ENCODE data around the gene INPP4B.
"Not testable (repeated sequence)": the region's sequence is repeated elsewhere in the genome, so short reads cannot be mapped to it uniquely, and the experiment has no call there.

INPP4B gene

DNA sequence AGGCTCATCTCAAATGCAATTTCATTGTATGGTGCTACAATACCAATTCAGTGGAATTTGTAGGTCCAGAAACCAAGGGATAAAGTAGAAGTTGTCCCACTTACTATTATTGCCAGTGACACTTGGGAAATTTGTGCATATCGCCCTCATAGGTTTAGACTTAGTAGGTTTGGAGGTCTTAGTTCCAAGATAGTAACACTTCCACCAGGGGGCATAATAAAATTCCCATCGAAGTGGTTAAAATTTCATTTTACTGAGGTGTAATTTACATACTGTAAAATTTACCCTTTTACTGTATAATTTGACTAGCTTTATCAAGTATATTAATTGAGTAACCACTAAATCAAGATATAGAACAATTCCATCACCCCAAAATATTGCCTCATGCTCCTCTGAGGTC lies 174.6 kb downstream of the INPP4B start:
- no peak for DNase-seq

- DNase-seq: no peak
These were observed 182.3 kb downstream of the INPP4B start for GRCh38 chr4:142663828-142664227.

- DNase-seq: no peak
These were observed 185.4 kb downstream of the INPP4B start for GRCh38 chr4:142660728-142661127.

DNA sequence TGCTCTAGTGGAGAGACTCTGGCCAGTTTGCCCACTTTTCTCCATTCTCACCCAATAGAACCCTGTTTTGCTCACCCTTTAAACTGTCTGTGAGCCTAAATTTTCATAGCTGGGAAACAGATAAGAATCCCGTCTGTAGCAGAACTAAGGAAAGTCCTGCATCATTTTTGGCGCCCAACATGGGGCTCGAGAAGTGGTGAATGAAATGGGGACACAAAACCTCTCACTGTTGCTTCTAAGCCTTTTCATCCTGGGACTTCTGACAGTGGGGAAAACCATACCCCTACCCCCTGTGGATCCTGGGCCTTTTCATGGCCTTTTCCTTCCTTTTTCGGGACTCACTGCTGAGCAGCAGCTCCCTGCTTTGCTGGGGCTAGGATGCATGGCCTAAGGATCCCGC lies 189.9 kb downstream of the INPP4B start:
- no peak for DNase-seq

DNA sequence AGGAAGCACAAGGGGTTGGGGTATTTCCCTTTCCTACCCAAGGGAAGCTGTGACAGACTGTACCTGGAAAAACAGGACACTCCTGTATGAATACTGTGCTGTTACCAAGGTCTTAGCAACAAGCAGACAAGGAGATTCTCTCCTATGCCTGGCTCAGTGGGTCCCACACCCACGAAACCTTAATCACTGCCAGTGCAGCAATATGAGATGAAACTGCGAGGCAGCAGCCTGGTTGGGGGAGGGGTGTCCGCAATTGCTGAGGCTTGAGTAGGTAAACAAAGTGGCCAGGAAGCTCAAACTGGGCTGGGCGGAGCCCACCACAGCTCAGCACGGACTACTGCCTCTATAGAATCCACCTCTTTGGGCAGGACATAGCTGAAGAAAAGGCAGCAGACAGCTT lies 197.7 kb downstream of the INPP4B start:
- DNase-seq: no peak

DNA sequence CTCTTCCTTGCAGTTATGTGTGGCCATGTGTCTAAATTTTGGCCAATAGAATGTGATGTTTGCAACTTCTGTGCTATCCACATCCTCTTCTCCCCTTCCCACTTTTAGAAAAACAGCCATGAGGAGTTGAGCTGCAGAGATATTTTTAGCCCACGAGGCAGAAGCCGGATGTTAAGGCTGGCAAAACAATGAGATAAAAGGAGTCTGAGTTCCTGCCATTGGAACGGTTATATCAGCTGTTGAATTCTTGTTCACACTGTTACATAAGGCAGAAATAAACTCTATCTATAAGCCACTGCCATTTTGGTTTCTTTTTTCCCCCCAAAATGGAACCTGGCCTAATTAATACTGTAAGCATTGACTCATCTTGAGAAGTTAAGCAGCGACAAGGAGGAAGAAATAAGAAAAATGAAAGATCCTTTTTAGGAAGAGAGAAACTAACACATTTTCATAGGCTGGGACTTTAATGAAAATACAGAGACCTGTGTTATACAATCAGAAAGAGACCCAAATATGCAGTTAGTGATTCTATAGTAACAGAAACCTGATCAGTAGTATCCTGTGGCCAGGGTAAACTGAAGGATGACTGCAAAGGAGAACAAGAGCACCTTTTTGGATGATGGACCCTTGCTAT lies 200.5 kb downstream of the INPP4B start:
- DNase-seq: no peak

GRCh38 chr4:142644628-142645027 lies 201.5 kb downstream of the INPP4B start:
- not testable (repeated sequence) for DNase-seq

GRCh38 chr4:142637614-142638013 lies 208.5 kb downstream of the INPP4B start:
- peak in 1 of 2 donors; percentile 2 for DNase-seq

GRCh38 chr4:142631836-142632235 lies 214.3 kb downstream of the INPP4B start:
- DNase-seq: no peak

- DNase-seq: no peak
These were observed 230.8 kb downstream of the INPP4B start for GRCh38 chr4:142615324-142615665.

GRCh38 chr4:142614621-142615323 lies 231.3 kb downstream of the INPP4B start:
- DNase-seq: no peak

GRCh38 chr4:142607976-142608375 lies 238.1 kb downstream of the INPP4B start:
- DNase-seq: no peak

DNA sequence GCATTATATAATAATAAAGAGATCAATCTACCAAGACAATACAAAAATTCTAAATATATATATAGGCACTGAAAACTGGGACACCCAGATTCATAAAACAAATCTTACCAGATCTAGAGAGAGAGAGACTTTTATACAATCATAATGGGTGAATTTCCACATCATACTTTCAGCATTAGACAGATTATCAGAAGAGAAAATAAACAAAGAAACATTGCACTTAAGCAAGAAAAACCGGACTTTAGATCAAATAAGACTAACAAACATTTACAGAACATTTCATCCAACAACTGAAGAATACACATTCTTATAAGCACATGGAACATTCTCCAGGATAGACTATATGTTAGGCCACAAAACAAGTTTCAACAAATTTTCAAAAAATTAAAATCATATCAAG lies 245.1 kb downstream of the INPP4B start:
- DNase-seq: no peak

GRCh38 chr4:142598132-142598531 lies 248.0 kb downstream of the INPP4B start:
- DNase-seq: no peak

- no peak for DNase-seq
These were observed 249.5 kb downstream of the INPP4B start for GRCh38 chr4:142596595-142596994.

DNA sequence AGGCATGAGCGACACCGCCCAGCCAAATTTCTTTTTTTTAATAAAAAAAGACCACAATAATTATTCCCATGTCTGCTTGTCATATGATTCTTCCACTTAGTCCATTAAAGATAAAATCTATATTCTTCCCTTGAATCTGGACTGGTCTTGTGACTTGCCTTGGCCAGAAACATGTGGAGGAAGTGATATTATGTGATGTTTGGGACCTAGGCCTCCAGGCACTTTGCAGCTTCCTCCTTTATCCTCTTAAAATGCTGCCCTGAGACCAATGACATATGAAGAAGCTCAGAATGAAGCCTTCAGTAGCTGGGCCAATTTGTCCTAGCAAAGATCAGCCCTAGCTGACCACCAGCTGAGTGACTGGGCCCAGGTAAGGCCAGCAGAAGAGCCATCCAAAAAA lies 250.0 kb downstream of the INPP4B start:
- DNase-seq: no peak

GRCh38 chr4:142595222-142595871 lies 250.8 kb downstream of the INPP4B start:
- no peak for DNase-seq

DNA sequence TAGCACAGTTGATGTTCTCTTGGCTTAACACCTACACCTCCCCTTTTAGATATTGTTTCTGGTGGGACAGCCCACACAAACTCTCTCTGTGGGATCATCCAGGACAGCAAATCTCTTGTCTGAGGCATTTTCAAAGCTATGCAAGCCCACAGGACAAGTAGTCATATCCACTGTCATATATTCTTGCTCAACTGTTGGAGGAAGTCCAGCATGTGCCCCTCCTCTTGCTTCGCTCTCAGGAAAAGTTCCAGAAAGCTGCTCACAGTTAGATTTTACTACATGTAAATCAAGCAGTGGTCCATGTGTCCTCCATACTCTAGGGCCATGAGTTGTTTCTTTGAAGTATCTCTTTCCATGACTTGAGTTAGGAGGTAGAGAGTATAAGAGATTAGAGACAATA lies 260.7 kb downstream of the INPP4B start:
- DNase-seq: no peak

GRCh38 chr4:142583708-142584107 lies 262.4 kb downstream of the INPP4B start:
- DNase-seq: no peak

- DNase-seq: peak in 1 of 2 donors; percentile 21
These were observed 263.8 kb downstream of the INPP4B start for GRCh38 chr4:142582340-142582739.

- DNase-seq: no peak
These were observed 264.2 kb downstream of the INPP4B start for GRCh38 chr4:142581881-142582280.

GRCh38 chr4:142579443-142579842 lies 266.7 kb downstream of the INPP4B start:
- DNase-seq: no peak

GRCh38 chr4:142574306-142574705 lies 271.8 kb downstream of the INPP4B start:
- no peak for DNase-seq

DNA sequence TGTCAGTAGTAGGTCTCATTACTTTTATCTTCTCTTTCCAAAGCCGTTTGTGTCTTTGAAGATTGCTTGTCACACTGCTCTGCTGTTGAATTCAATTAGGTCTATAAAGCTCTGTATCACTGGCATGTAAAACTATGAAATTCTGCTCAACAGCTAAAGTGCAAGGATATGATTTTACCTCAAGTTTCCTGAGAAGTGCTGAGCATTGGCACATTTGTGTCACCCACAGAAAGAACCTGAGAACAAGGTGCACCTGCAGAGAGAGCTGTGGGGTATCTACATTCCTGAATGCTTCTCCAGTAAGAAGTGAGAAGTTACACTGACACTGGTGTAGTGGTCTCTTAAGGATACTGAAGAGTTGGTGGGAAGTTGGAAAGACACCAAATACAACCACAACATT lies 274.0 kb downstream of the INPP4B start:
- DNase-seq: no peak

Measured in hippocampal formation (tissue), 2 donors.